C4-2B (cell line): ENCODE results near the gene PCDHA6.
A peak's percentile ranks its signal among the peaks of the same experiment; 100 is the strongest.
"Not testable (repeated sequence)": the region's sequence is repeated elsewhere in the genome, so short reads cannot be mapped to it uniquely, and the experiment has no call there.

ENCODE experiments used
- H3K27ac ChIP-seq: fragments of 450-650 bp; 2 replicates; pipeline ENCODE4 v1.5.1; 2017
- CTCF ChIP-seq: fragments of 450-650 bp; conservative IDR thresholded peaks from 2 replicates; pipeline ENCODE4 v1.5.1; 2017; ENCODE audit warnings: mild to moderate bottlenecking
- ZFX ChIP-seq: fragments of 450-650 bp; IDR thresholded peaks from 2 replicates; pipeline ENCODE4 v1.6.1; 2017

The PCDHA6 gene

GRCh38 chr5:140827704-140828361, at the start of gene PCDHA6:
TSS of gene PCDHA6 (plus strand) at chr5:140827960. CDS start at chr5:140828092, 132 bp downstream.
- H3K27ac ChIP-seq, result no peak within 1 kb of the TSS
- TF ChIP-seq ZFX (no peak), CTCF (peak; percentile 49)

- TF ChIP-seq ZFX (no peak), CTCF (no peak)
Measured at GRCh38 chr5:140780512-140780911, 47.2 kb upstream of the PCDHA6 start.

GRCh38 chr5:140785905-140786686, 41.7 kb upstream of the PCDHA6 start, which contains the start of gene PCDHA1:
TSS of gene PCDHA1 (plus strand) at chr5:140786140.
- TF ChIP-seq CTCF, result peak; percentile 45
- TF ChIP-seq ZFX, result no peak
- no peak within 1 kb of the TSS for H3K27ac ChIP-seq

More at GRCh38 chr5:140780512-140780911, 47.2 kb upstream of the PCDHA6 start:
- no peak overlapping the region for H3K27ac ChIP-seq

GRCh38 chr5:140787422-140787821, 40.3 kb upstream of the PCDHA6 start:
- H3K27ac ChIP-seq, result not testable (repeated sequence)

GRCh38 chr5:140787849-140788504, 39.8 kb upstream of the PCDHA6 start:
- H3K27ac ChIP-seq, result not testable (repeated sequence)

GRCh38 chr5:140791089-140791488, 36.7 kb upstream of the PCDHA6 start:
- no peak for TF ChIP-seq ZFX
- TF ChIP-seq CTCF, result no peak
- H3K27ac ChIP-seq, result no peak overlapping the region

GRCh38 chr5:140794595-140795258, 33.0 kb upstream of the PCDHA6 start, which contains the start of gene PCDHA2:
TSS of gene PCDHA2 (plus strand) at chr5:140794852.
- no peak within 1 kb of the TSS for H3K27ac ChIP-seq
- TF ChIP-seq ZFX (no peak), CTCF (no peak)

GRCh38 chr5:140795259-140795641, 32.5 kb upstream of the PCDHA6 start:
- TF ChIP-seq ZFX (no peak), CTCF (peak; percentile 66)

GRCh38 chr5:140796072-140796717, 31.6 kb upstream of the PCDHA6 start:
- not testable (repeated sequence) for H3K27ac ChIP-seq

More at GRCh38 chr5:140795259-140795641, 32.5 kb upstream of the PCDHA6 start:
- H3K27ac ChIP-seq, result no peak overlapping the region
